Transverse colon (tissue), 4 donors: ENCODE results near the gene CREB3.

ENCODE experiments used
- CTCF ChIP-seq, 5 experiments: fragments of 200-600 bp in 3 of 5; fragments of 450-650 bp in 2 of 5; sonication (generic) in 3 of 5; IDR thresholded peaks; 1 replicate in 2 of 5; 2 replicates in 3 of 5; pipeline ENCODE4 v1.5.1; 2016 to 2017; ENCODE audit warnings: antibody characterized with exemption in 5 of 5, inconsistent platforms in 3 of 5, mild to moderate bottlenecking in 2 of 5, moderate library complexity in 1 of 5
- EP300 ChIP-seq: sonication (generic); formaldehyde crosslinking; IDR thresholded peaks from one replicate; pipeline ENCODE4 v1.6.1; 2017; ENCODE audit warnings: antibody characterized with exemption, low read depth
- POLR2A ChIP-seq: fragments of 450-650 bp; IDR thresholded peaks from one replicate; pipeline ENCODE4 v1.6.1; 2016; ENCODE audit warnings: antibody characterized with exemption, mild to moderate bottlenecking, moderate library complexity
- POLR2AphosphoS5 ChIP-seq, 3 donors: sonication (generic); formaldehyde crosslinking; IDR thresholded peaks; one replicate each; pipeline ENCODE4 v1.6.1; 2016; ENCODE audit warnings: antibody characterized with exemption in 3 of 3

- TF ChIP-seq CTCF (IDR thresholded peaks at IDR 0.05) = no peak
- no peak for TF ChIP-seq POLR2A
- no peak for TF ChIP-seq EP300
- TF ChIP-seq POLR2AphosphoS5 (IDR thresholded peaks at IDR 0.05) = no peak
These were observed 11.5 kb downstream of the CREB3 start for GRCh38 chr9:35743880-35744518.
